ENCODE measurements around the gene FAF1.

- TF ChIP-seq CTCF (IDR thresholded peaks at IDR 0.05): no peak
- no peak for TF ChIP-seq POLR2A (IDR thresholded peaks at IDR 0.05)
- TF ChIP-seq EP300 (IDR thresholded peaks at IDR 0.05): no peak
These were observed 12.7 kb upstream of the FAF1 start for GRCh38 chr1:50972766-50973165.

Data from tibial nerve (tissue), 4 donors.